Activated CD8-positive, alpha-beta memory T cell treated with anti-CD3 and anti-CD28 coated beads, Interleukin-2, amount 50 U/mL, for 24 hours (primary cell): ENCODE data around the gene FCHSD2.

Source experiments
- DNase-seq: peaks from one replicate; pipeline ENCODE4 v3.0.0-alpha.2; 2020; ENCODE audit errors: extremely low read depth

FCHSD2 gene

DNA sequence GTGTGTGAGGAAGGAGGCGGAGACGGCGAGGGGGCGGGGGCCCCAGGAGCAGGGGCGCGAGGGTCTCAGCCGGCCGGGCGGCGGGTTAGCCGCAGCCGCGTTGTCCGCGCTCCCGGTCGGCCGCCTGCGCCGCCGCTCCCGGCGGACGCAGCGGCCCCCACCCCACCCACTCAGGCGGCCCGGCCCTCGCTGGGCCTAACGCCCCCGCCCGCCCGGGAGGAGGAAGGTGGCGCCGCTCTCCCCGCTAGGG, at the start of gene FCHSD2:
Gene FCHSD2 (minus strand): TSS at position 191 of the 250 bp plus-strand sequence. CDS start 441 bp downstream, outside the sequence.
- DNase-seq: no peak

DNA sequence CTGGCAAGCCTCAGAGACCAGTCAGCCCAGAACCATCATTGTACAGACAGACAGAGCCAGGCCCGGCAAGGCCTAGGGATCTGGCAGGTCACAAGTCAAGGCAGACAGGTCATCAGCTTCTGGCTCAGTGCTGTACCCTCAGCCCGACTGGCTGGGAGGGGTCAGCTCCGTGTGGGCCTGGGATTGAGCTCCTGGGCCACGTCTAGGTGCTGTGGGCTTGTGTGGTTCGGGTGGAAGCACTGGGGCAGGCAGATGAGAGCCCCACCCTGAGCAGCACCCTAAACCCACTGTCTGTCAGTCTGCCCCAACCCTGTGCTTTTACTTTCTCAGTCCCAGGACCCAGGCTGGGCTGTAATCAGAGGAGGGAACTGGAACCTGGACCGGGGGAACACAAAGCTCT, 49.0 kb upstream of the FCHSD2 start:
- no peak for DNase-seq

DNA sequence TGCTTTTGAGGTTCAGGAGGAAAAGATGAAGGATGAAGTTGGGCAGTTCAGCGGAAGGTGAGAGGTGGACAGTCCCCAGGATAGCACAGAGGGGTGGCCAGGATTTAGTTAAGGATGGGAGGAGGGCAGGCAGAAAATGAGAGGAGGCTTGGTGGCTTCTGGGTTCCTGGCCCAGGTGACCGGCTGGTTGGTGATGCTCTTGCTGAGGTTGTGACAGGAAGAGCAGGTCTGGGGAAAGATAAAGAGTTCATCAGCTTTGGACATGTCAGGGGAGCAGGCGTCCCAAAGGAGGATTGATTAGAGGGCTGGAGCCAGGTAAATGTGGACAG, 48.4 kb upstream of the FCHSD2 start:
- no peak for DNase-seq

DNA sequence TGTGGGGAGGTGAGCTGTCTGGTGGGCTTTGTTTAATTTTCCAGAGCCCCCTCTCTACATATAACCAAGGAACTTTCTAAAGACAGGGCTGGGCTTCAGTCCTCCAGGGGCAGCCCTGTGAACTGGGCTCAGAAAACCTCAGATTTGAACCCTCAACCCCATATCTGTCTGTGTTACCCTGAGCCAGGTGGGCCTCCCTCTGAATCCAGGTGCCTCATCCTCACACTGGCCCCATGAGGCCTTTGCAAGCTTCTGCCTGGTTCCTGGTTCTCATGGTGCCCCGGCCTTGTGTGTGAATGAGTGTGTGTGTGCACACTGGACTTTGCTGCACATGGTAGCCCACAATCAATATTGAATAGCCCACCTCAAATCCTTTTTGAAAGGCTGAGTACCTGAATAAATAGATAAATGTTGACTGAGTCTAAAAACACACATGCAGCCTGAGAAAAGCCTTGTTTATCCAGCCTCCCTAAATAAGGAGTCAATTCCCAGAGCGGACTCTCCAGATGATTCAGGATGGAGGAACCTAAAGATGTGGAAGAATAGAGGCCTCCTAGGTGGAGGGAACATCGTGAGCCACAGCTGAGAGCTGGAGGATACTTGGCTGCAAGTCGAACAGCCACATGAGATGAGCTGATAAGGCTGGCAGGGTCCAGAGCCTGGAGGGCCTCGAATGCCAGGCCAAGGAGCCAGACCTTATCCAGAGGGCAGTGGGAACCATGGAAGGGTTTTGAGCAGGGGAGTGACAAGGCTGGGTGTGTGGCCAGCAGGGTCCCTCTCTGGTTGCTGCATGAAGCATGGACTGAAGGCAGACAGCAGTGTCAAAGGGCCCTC, 47.8 kb upstream of the FCHSD2 start:
- no peak for DNase-seq

DNA sequence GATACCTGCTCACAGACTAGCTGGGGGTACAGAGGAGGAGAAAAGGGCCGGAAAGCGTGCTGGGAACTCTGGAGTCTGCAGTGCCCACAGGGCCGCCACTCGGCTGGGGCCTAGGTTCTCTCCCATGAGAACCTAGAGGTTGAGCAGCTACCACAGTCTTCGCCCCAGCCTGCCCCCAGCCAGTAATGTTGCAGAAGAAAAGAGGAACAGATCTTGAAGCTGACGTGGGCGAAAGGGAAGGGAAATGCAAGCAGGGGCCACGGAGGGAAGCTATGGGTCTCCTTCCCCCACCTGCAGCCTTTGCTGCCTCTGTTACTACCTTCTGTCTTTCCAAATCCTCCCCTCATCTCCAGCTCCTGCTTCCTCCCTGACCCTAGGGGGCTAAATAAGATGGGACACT, 47.2 kb upstream of the FCHSD2 start:
- DNase-seq: no peak

DNA sequence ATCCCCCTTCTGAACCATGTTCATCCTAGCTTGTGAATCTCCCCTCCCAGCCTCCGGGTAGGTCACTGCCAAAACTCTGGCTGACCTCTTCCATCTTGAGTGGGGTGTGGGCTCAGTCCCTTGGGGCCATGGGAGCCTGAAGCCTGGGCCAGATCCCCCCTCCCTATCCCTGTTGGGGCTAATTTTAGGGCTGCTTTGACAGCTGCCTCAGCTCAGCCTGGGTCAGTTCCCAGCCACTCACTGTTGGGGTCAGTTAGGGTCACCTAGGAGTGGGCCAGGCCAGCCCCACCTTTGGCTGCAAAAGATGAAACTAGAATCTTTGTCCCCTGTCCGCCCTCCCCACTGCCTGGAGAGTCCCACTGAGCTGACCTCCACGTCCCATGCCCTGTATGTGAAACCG, 46.2 kb upstream of the FCHSD2 start:
- no peak for DNase-seq

DNA sequence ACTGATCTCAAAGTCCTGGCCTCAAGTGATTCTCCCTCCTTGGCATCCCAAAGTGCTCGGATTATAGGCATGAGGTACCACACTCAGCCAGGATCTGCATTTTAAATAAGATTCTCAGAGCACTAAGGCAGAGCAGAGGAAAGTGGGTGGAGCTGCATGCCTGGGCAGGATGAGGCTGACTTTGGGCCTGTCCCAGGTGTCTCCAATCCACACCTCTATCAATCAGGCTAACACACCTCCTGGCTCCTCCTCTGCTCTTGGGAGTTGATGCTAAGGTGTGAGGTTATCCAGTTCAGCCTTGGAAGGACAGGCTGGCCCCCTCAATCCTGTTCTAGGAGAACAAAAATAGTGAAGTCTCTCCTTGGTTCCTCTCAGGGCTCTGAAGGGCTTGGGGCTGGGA, 45.7 kb upstream of the FCHSD2 start:
- DNase-seq: no peak

DNA sequence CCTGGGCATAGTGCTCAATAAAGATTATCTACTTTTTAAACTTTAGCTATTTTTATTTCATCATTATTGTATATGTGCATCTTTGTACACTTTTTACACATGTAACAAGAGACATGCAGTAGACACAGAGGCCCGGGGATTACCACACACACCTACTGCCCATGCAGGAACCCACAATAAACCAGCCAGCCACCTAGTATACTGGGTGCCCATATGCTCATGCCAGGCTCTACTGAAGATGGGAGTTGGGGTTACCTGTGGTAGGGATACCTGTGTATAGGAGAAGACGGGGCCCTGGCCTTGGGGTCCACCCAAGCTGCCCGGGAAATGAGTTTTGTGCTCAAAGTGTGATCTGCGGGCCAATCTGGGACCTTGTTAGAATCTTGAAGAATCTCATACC, 44.8 kb upstream of the FCHSD2 start:
- DNase-seq: no peak

DNA sequence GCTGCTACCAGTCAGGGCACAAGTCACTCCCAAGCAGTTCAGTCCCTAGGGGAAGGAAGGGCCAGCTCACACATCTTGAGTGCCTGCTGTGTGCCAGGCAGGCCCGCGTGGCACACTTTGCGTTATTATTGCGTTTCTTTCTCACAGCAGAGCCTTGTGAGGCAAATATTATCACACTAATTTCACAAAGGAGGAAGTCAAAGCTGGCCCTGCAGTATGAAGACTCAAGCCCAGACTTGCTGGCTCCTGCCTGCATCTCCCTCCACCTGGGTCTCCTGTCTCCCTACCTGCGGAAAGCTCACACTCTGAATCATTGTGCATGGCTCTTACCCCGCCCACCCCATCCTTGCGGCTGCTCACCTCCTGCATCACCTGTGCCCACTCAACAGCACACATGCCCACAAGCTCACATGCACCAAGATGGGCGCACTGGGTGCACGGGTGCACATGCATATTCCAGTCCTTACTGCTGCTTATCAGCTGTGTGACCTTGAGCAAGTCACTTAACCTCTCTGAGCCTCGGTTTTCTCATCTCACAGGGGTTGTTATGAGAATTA, 44.3 kb upstream of the FCHSD2 start:
- no peak for DNase-seq

DNA sequence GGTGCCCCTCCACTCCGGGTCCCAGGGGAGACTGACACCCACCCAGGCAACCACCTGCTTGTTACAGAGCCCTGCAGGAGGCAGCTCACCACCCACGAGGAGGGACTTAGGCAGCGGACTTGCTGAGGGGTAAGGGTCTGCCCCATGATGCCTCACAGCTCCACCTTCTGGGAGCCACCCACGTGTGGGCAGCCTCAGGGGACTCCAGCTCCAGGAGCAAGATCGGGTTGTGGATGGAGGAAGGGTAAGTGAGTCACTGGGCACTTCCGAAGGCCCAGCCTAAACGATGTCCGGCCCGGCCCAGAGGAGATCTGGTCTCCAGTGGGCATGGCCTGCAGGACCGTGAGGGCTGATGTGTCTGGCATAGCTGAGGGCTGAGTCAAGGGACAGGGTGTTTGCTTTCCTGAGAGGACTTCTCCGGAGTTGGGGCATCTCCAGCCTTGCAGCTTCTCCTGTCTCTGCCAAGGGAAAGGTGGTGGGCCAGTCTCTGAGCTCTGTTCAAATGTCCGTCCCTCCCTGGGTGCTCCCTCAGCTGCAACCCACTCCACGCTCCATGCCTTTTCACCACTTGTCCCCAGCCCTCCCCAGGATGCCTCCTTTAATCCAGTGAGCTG, 43.7 kb upstream of the FCHSD2 start:
- DNase-seq: no peak

DNA sequence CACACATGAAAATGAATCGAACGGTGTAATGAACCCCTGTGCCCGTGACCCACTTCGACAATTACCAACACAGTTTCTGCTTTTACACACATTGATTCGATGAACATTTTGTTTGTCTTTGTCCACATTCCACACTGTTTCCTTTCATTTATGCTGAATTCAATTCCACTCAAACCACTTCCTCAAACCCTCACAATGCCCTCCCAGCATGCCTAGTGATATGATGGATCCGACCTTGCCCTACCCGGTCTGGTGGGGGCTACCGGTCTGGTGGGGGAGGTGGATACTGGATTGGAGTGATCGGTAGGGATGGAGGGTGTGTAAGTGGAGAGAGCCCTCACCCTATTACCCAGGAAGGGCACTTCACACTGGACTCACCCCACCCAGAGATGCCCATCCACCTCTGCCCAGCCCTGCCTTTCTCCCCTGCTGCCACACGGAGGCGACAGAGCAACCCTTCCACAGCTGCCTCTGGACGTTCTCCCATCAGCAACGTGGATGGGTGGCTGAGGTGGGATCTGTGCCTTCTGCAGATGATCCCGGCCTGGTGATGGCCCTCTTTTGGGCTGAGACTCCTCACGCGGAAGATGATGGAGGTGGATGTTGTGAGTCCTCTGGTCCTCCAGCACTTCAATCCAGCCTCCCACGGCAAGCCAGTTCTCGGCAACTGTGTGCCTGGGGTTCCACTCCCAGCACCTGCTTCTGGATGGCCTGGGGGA, 43.0 kb upstream of the FCHSD2 start:
- peak; percentile 25 for DNase-seq

DNA sequence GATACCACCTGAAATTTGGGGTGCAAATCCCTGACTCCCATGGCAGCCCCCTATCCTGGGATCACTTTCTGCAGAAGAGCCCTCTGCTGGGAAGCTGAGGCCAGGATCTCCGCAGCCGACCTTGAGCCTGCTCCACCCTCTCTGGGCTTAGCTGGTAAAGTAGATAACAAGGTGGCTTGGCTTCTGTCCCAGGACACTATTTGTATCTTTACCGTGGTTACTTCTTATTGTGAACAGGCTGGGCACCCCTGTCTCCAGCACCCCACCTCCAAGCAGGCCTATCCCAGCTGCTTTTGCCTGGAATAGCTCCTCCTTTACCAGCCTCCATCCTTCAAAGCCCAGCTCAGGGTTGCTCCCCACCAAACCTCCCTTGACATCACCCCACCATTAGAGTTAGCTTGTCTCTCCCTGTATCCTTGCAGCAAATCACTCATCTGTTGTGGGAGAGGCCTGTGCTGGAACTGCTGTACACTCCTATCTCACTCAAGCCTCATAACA, 40.8 kb upstream of the FCHSD2 start:
- no peak for DNase-seq

DNA sequence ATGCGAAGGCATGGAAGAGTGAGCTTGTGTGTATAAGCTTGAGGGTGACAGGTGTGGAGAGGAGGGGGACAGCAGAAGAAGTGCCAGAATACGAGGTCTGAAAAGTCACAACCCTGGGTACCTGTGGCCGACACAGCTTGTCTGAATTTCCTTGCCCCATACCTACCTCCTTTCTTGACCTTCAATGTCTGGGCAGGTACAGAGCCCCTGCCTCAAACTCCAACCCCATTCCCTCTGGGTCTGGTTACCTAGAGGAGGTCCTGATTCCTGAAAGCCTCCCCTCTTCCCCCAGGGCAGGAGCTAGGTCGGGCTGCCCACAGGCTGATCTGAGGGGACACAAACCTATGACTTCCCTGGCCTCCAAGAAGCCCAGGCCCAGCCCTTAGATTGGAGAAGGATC, 36.6 kb upstream of the FCHSD2 start:
- no peak for DNase-seq

DNA sequence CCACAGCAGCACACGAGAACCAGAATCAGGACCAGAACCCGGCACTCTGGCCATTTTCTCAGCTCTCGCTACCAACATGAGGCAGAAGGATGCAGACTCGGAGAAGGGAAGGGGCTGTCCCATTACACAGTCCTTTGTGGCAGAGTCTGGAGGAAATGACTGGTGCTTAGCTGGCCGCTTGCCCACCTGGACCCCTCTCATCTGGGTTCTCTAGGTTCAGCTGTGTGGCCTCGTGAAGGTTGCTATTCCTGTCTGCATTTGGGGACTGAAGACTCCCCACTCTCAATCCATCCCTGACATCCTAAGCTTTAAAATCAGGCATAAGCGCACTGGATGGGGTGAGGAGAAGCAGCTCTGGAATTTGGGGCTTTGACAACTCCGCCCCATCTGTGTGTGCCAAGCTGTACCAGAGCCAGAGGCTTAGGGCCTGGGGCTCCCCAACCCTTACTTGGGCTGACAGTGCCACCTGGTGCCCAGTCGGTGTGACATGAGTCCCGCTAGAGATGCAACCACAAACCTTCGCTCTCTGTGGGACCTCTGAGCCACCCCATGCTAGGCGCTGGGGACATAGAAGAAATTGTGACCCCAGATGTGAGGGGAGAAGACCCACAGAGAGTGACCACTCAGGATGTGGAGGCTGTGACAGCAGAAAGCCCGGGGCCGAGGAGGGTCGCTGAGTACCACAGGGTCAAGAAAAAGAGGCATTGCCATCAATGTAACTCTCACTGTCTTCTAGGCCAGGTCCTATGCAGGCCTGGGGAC, 35.8 kb upstream of the FCHSD2 start:
- peak; percentile 40 for DNase-seq

DNA sequence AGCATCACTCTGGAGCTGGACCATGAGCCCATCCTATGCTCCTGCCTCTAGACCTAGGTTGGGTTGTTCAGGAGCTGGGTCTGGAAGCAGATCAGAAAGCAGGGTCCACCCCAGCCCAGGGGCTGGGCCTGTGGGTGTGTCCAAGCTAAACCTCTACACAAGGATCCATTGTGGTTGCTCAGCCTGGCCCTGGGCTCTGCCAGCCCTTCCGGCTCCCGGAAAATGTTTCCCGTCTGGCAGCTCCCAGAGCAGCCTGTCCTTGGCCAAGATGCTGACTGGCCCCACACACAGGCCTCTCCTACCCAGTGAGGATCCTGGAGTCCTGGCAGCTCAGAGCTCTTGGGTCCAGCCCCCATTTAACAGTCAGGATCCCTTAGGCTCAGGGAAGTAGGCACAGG, 35.3 kb upstream of the FCHSD2 start:
- no peak for DNase-seq

DNA sequence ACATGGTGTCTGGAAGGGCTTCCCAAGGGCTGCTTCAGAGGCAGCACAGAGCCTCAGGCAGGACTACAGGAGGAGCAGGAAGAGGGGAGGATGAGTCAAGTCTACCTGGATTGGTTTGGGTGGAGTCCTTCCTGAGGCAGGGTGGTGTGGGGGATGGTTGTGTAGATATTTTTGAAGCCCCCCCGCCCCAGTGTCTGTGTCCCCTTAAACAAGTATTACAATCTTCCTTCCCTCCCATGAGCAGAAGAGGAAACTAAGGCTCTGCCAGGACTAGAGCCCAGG, 34.7 kb upstream of the FCHSD2 start:
- DNase-seq: no peak

DNA sequence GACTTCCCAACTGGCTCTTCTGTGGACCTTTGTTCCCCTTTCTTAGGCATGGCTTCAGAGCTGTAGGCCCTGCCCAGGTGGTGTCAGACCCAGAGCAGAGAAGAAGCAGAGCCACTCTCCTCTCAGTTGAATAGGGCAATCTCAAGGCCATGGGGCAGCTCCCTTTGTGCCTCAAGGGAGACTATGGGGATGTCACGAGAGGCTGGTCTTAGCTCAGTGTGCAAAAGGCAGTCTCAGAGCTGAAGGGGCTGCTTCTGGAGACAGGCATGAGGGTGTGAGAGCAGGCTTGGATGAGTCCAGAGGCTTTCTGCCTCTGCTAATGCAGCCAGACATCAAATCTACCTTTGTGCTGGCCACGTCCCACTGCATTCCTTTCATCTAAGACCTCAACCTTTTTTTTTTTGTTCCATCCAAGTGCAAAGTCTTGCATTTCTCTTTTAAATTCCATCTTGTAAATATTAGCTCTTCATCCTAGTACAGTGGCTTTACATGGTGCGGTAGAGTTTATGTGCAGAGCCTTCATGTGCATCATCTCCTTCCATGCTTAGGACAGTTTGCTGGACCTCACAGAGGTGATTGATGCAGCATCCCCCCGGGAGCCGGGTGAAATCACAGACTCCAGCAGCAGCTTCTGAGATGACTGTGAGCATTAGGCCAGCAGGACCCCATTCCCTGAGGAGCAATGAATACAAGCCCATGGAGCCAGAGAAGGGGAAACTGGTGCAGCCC, 34.2 kb upstream of the FCHSD2 start:
- DNase-seq: no peak

DNA sequence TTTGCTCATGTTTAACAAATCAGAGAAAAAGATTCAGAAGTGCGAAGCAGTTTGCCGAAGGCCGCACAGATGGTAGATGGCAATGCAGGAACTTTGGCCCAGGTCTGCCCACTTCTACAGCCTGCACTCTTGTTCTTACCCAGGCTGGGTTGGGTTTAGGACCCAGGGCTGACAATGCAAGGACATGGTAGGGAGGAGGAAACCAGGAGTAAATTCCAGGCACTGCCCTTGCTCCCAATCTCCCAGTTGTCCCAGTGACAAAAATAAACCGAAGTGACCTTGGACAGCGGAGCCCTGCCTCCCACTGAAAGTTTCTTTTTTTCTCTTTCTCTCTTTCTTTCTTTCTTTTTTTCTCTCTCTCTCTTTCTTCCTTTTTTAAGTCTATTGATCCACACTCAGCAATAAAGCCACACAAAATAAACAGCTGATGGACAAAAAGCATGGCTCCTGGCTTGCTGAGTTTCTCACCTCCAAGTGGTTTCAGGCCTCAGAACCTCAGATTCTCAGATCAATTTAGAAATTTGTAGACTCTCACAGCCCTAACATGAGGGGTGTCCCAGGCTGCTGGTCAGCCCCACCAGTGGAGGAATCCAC, 33.5 kb upstream of the FCHSD2 start:
- DNase-seq: no peak

DNA sequence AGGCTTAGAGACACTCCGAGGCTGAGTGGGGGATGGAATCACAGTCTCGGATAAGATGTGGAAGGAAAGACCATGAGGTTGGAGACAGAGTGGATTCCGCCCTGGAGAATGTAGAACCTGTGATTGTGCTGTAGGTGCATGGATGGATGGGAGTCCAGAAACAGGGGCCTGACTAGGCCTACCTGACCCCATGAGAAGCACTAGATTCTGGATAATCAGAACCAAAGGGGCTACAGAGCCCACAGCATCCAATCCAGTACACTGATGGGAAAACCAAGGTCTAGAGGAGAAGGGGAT, 32.3 kb upstream of the FCHSD2 start:
- DNase-seq: no peak

DNA sequence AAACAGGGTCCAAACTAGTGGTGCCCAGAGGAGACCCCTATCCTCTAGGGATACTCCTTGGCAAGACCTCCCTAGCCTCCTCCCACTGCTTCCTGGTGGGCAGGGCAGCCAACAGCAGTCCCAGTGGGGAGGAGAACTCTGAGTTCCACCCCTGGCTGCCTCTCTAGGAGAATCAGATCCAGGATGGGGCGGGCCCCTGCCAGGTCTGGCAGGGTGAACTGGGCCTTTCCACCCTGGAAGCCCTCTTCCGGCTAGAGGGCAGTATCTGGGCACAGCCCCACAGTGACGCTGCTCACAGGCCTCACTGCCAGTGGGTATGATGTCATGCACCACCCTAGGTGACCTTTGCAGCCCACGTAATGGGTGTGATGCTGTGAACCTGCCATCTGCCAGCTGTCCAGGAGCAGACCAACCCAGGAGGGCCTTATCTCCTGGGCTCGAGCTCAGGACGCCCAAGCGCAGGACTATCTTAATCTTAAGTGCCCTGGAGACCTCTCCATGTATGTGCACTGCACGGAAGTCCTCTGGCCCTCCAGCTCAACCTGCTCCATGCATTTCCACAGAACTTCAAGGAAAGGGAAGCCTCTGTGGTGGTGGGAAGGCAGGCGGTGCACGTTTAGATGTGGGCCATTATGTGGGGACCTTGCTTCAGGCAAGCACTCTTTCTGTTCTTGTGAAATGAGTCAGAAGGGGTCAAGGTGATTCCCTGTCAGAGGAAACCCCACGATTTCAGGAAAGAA, 31.8 kb upstream of the FCHSD2 start:
- DNase-seq: no peak
